Thyroid gland (tissue), 4 donors: ENCODE data around the gene PDE4B.

Experiments used
- CTCF ChIP-seq, 6 experiments: fragments of 200-600 bp in 3 of 6; fragments of 450-650 bp in 3 of 6; sonication (generic) in 3 of 6; IDR thresholded peaks; one replicate each; pipeline ENCODE4 v1.5.1; 2016 to 2019; ENCODE audit warnings: antibody characterized with exemption in 6 of 6, mild to moderate bottlenecking in 2 of 6, inconsistent platforms in 1 of 6, moderate library complexity in 1 of 6
- POLR2A ChIP-seq, 2 donors: fragments of 450-650 bp; IDR thresholded peaks; one replicate each; pipeline ENCODE4 v1.6.1; 2017; ENCODE audit warnings: antibody characterized with exemption in 2 of 2, mild to moderate bottlenecking in 2 of 2, moderate library complexity in 1 of 2

GRCh38 chr1:66380452-66381212, 587.9 kb downstream of the PDE4B start:
- TF ChIP-seq CTCF (IDR thresholded peaks at IDR 0.05) = no peak
- TF ChIP-seq POLR2A (IDR thresholded peaks at IDR 0.05) = no peak
